HG03520 (cell line): Measurements from ENCODE around the gene TIPARP.

ENCODE experiments used
- ATAC-seq: cut with Tn5 transposase; IDR thresholded peaks from one replicate; pipeline ENCODE4 v1.9.1; 2021; ENCODE audit warnings: mild to moderate bottlenecking, moderate library complexity; ENCODE audit not compliant: unreplicated experiment

Gene TIPARP

GRCh38 chr3:156675830-156676767 lies 1.7 kb downstream of the TIPARP start:
- ATAC-seq = no peak

- no peak for ATAC-seq
These were observed 2.5 kb downstream of the TIPARP start for GRCh38 chr3:156676768-156677479.

- no peak for ATAC-seq
These were observed 3.1 kb downstream of the TIPARP start for GRCh38 chr3:156677536-156677935.

GRCh38 chr3:156678197-156678596 lies 3.8 kb downstream of the TIPARP start:
- ATAC-seq = no peak

GRCh38 chr3:156680243-156680914 lies 6.0 kb downstream of the TIPARP start:
- ATAC-seq = no peak

GRCh38 chr3:156681002-156681401 lies 6.6 kb downstream of the TIPARP start:
- peak; percentile 77 for ATAC-seq

- ATAC-seq = no peak
These were observed 8.1 kb downstream of the TIPARP start for GRCh38 chr3:156682501-156682900.

- ATAC-seq = no peak
These were observed 8.6 kb downstream of the TIPARP start for GRCh38 chr3:156682963-156683362.

- no peak for ATAC-seq
These were observed 10.8 kb downstream of the TIPARP start for GRCh38 chr3:156685198-156685597.

GRCh38 chr3:156685752-156686151 lies 11.4 kb downstream of the TIPARP start:
- no peak for ATAC-seq

GRCh38 chr3:156687023-156687422 lies 12.6 kb downstream of the TIPARP start:
- ATAC-seq = no peak

GRCh38 chr3:156688632-156689452 lies 14.5 kb downstream of the TIPARP start:
- ATAC-seq = no peak

- ATAC-seq = no peak
These were observed 15.2 kb downstream of the TIPARP start for GRCh38 chr3:156689608-156690007.

GRCh38 chr3:156691920-156692319 lies 17.5 kb downstream of the TIPARP start:
- no peak for ATAC-seq

GRCh38 chr3:156693166-156693565 lies 18.8 kb downstream of the TIPARP start:
- no peak for ATAC-seq

- ATAC-seq = no peak
These were observed 20.1 kb downstream of the TIPARP start for GRCh38 chr3:156694536-156694935.

GRCh38 chr3:156702367-156702766 lies 28.0 kb downstream of the TIPARP start:
- no peak for ATAC-seq

- no peak for ATAC-seq
These were observed 30.1 kb downstream of the TIPARP start for GRCh38 chr3:156704370-156705036.

GRCh38 chr3:156705761-156706616 lies 31.6 kb downstream of the TIPARP start:
- peak; percentile 64 for ATAC-seq
